ENCODE data around the gene MPV17.

The MPV17 gene

GRCh38 chr2:27264753-27265535, 58.0 kb downstream of the MPV17 start:
- DNase-seq (ENCODE audit: low read depth) = no peak

- no peak for DNase-seq (ENCODE audit: low read depth)
Observed at GRCh38 chr2:27264253-27264752, 58.6 kb downstream of the MPV17 start.

DNA sequence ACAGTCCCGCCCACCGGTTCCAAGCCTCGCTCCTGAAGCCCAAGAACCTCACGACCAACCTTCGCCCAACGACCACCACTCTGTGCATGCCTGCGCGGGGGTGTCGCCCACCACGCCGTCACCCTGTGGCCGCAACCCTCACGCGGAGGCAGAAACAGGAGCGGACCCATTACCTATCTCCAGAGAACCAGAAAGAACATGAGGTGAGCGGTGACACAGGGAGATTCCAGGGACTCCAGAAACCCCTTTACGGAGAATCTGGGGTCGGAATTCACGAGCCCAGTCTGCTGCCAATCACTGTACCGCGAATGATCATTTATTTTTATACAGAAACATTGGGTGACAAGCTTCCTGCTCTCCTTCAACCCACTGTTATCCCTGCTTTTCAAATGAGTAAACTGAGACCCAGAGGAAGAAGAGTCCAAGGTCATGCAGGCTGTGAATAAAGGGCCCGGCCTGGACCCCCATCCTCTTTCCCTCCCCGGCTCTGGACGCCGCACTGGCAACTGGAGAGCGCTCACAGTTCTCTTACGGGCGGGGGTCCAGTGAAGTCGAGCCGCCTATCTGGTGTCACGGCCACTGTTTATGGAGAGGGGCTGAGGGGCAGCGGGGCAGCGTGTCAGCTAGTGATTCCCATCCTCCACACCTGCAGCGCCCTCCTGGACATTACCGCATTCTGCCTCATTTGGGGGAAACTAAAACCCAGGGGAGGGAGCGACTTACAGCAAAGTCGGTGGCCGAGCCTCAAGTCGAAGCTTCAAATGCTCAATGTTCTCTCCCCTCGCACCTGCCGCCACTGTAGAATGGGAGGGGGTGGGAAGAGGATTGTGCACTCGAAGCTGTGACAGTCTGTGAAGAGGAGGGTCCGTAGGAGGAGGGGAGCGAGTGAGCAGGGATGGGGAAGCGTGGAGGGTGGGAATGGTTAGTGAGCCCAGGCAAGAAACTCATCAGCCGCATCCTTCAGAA, 59.3 kb downstream of the MPV17 start:
- no peak for DNase-seq (ENCODE audit: low read depth)

DNA sequence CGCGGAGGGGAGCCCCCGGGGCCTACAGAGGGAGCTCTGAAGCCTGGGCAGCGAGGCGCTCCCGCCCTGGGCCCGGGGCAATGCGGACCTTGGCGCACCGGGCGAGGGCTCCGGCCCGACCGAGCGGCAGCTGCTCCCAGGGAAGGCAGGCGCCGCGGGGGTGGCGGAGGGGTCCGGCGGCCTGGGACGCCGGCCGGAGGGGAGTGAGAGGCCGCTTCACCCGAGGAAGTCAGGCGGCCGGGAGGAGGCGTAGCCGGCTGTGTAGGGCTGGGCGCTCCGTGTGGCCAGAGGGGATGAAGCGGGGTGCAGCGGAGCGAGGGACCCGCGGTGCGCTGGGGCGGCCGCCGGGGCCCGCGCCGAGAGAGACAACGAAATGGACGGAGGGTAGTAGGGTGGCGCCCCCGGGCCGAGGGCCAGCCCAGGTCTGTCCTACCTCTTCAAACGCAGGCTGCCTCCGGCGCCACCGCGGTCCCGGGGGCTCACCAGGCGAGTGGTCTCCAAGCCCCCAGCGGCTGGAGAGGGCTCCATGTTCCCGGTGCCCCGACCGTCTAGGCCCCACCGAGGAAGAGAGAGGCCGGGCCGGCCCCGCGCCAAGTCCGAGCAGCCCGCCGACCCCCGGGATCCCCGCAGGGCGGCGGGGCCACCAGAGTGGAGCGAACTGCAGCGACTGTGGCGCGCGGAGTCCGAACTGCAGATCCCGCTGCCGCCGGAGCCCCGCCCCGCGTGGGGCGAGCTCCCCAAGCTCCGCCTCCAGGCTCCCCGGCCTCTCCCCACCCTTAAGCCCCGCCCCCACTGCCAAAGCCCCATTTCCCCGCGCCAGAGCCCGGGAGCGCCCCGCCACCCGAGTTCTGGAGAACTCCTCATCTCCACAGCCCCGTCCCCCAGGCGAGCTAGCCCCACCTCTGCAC, 60.3 kb downstream of the MPV17 start, which contains the start of gene SLC30A3:
Gene SLC30A3 (minus strand): TSS at position 669 of the 908 bp plus-strand sequence. CDS start 141 bp downstream, at position 528.
- no peak for DNase-seq (ENCODE audit: low read depth)

- DNase-seq (ENCODE audit: low read depth) = no peak
Observed at GRCh38 chr2:27261926-27262298, 61.0 kb downstream of the MPV17 start.

- DNase-seq (ENCODE audit: low read depth) = no peak
Observed at GRCh38 chr2:27261241-27261925, 61.5 kb downstream of the MPV17 start.
